Stimulated activated CD8-positive, alpha-beta memory T cell treated with anti-CD3 and anti-CD28 coated beads, Interleukin-4, amount 100 ng/mL, for 4 hours (primary cell): Measurements from ENCODE around the gene FBXL13.
"Not testable (repeated sequence)": the region's sequence is repeated elsewhere in the genome, so short reads cannot be mapped to it uniquely, and the experiment has no call there.

Source experiments
- DNase-seq, 2 donors: peaks; one replicate each; pipeline ENCODE4 v3.0.0-alpha.2; 2020; ENCODE audit warnings: low read depth in 2 of 2, low spot score in 1 of 2

Gene FBXL13

GRCh38 chr7:102942868-102943267, 131.7 kb downstream of the FBXL13 start:
- DNase-seq = no peak

GRCh38 chr7:102942181-102942866, 132.3 kb downstream of the FBXL13 start:
- DNase-seq = no peak

- no peak for DNase-seq
These were observed 135.9 kb downstream of the FBXL13 start for GRCh38 chr7:102938679-102939078.

GRCh38 chr7:102935450-102936115, 139.0 kb downstream of the FBXL13 start:
- DNase-seq = no peak

- DNase-seq = no peak
These were observed 139.9 kb downstream of the FBXL13 start for GRCh38 chr7:102934701-102935100.

GRCh38 chr7:102934239-102934638, 140.4 kb downstream of the FBXL13 start:
- no peak for DNase-seq

- no peak for DNase-seq
These were observed 140.8 kb downstream of the FBXL13 start for GRCh38 chr7:102933763-102934162.

GRCh38 chr7:102931757-102932156, 142.8 kb downstream of the FBXL13 start:
- DNase-seq = no peak

- DNase-seq = no peak
These were observed 147.2 kb downstream of the FBXL13 start for GRCh38 chr7:102927312-102927933.

- DNase-seq = no peak
These were observed 147.8 kb downstream of the FBXL13 start for GRCh38 chr7:102926783-102927140.

GRCh38 chr7:102925976-102926782, 148.4 kb downstream of the FBXL13 start:
- no peak for DNase-seq

- no peak for DNase-seq
These were observed 155.8 kb downstream of the FBXL13 start for GRCh38 chr7:102918845-102919244.

- DNase-seq = no peak
These were observed 156.9 kb downstream of the FBXL13 start for GRCh38 chr7:102917436-102918353.

- no peak for DNase-seq
These were observed 157.7 kb downstream of the FBXL13 start for GRCh38 chr7:102916881-102917280.

- no peak for DNase-seq
These were observed 158.2 kb downstream of the FBXL13 start for GRCh38 chr7:102916426-102916825.

- no peak for DNase-seq
These were observed 160.0 kb downstream of the FBXL13 start for GRCh38 chr7:102914585-102914984.

- no peak for DNase-seq
These were observed 160.8 kb downstream of the FBXL13 start for GRCh38 chr7:102913826-102914225.

GRCh38 chr7:102912742-102913141, 161.9 kb downstream of the FBXL13 start, which contains the start of gene LRRC17:
Gene LRRC17 (plus strand): TSS chr7:102913000. CDS start chr7:102933914, 20,914 bp downstream.
- DNase-seq = no peak

GRCh38 chr7:102908676-102909075, 165.9 kb downstream of the FBXL13 start:
- no peak for DNase-seq

GRCh38 chr7:102903576-102903975, 171.0 kb downstream of the FBXL13 start:
- DNase-seq = not testable (repeated sequence)
